NCI-H69 (cell line): Measurements from ENCODE around the gene SORCS2.
"Not testable (repeated sequence)": the region's sequence is repeated elsewhere in the genome, so short reads cannot be mapped to it uniquely, and the experiment has no call there.

Experiments used
- DNase-seq: peaks from one replicate; lab custom pipeline; 2025; lab: John Stamatoyannopoulos, UW

Gene SORCS2

GRCh38 chr4:7199771-7200441 lies 7.6 kb downstream of the SORCS2 start:
- DNase-seq: no peak

- no peak for DNase-seq
Measured at GRCh38 chr4:7200801-7201200, 8.5 kb downstream of the SORCS2 start.

- DNase-seq: no peak
Measured at GRCh38 chr4:7201420-7202305, 9.3 kb downstream of the SORCS2 start.

GRCh38 chr4:7202411-7202810 lies 10.1 kb downstream of the SORCS2 start:
- DNase-seq: no peak

- DNase-seq: no peak
Measured at GRCh38 chr4:7204656-7205387, 12.5 kb downstream of the SORCS2 start.

GRCh38 chr4:7206385-7206784 lies 14.0 kb downstream of the SORCS2 start:
- no peak for DNase-seq

- no peak for DNase-seq
Measured at GRCh38 chr4:7206911-7207567, 14.7 kb downstream of the SORCS2 start.

GRCh38 chr4:7207628-7208231 lies 15.4 kb downstream of the SORCS2 start:
- DNase-seq: no peak

- DNase-seq: no peak
Measured at GRCh38 chr4:7208509-7209451, 16.4 kb downstream of the SORCS2 start.

GRCh38 chr4:7209699-7210098 lies 17.4 kb downstream of the SORCS2 start:
- no peak for DNase-seq

- DNase-seq: no peak
Measured at GRCh38 chr4:7210824-7211223, 18.5 kb downstream of the SORCS2 start.

- no peak for DNase-seq
Measured at GRCh38 chr4:7212101-7212674, 19.9 kb downstream of the SORCS2 start.

- DNase-seq: no peak
Measured at GRCh38 chr4:7212921-7213320, 20.6 kb downstream of the SORCS2 start.

- no peak for DNase-seq
Measured at GRCh38 chr4:7213807-7214206, 21.5 kb downstream of the SORCS2 start.

GRCh38 chr4:7214359-7214758 lies 22.0 kb downstream of the SORCS2 start:
- no peak for DNase-seq

- not testable (repeated sequence) for DNase-seq
Measured at GRCh38 chr4:7215187-7215586, 22.8 kb downstream of the SORCS2 start.

- no peak for DNase-seq
Measured at GRCh38 chr4:7217039-7217438, 24.7 kb downstream of the SORCS2 start.

GRCh38 chr4:7217474-7218321 lies 25.4 kb downstream of the SORCS2 start:
- DNase-seq: no peak

- DNase-seq: no peak
Measured at GRCh38 chr4:7218686-7219085, 26.3 kb downstream of the SORCS2 start.
